ENCODE measurements around the gene RRAGB. TPM values are rescaled to one million over a fixed set of nuclear protein-coding genes. Genes with fewer than 3 reads are reported as not detected.
"Not testable (repeated sequence)": the region's sequence is repeated elsewhere in the genome, so short reads cannot be mapped to it uniquely, and the experiment has no call there.

Gene RRAGB
- total and polyA plus RNA-seq, 7 donors = 3.7 to 41.4 (median 17.4) TPM

DNA sequence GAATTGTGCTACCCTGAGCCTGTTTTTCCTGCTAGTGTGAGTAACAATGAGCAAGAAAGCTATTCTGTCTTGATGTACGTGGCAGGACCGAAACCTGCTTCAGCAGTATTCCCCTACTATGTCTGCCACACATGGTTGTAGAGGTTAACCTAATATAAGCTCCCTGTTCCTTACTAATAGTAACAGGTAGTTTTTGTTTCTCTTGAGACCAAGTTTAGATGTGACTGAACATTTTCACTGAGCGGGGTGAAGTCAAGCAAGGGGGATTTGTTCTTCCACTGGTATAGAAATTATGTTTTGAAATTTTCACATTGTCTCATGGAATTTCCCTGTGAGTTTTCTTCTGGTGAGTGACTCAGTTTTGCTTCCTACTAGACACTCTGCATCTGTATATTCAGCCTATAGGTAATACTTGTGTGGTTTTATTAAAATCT lies 37.3 kb downstream of the RRAGB start:
- WGBS, 2 donors = 81 to 95% methylated on average over 3 of the region's 3 CpGs
- Histone ChIP-seq H3K4me3 (no peak overlapping the region), H3K4me1 (no peaks in the 10 kb centered on the region), H3K27ac (no peak overlapping the region), H3K36me3 (peaks cover 0 to 39% (median 4%) of the 10 kb centered on the region in 4 donors), H3K9me3 (no peaks in the 10 kb centered on the region), H3K27me3 (no peaks in the 10 kb centered on the region)
- TF ChIP-seq POLR2A (IDR thresholded peaks at IDR 0.05) = no peak
- no peak for TF ChIP-seq POLR2AphosphoS5 (IDR thresholded peaks at IDR 0.05)
- TF ChIP-seq EP300 (IDR thresholded peaks at IDR 0.05) = no peak
- TF ChIP-seq, protein P1, sequence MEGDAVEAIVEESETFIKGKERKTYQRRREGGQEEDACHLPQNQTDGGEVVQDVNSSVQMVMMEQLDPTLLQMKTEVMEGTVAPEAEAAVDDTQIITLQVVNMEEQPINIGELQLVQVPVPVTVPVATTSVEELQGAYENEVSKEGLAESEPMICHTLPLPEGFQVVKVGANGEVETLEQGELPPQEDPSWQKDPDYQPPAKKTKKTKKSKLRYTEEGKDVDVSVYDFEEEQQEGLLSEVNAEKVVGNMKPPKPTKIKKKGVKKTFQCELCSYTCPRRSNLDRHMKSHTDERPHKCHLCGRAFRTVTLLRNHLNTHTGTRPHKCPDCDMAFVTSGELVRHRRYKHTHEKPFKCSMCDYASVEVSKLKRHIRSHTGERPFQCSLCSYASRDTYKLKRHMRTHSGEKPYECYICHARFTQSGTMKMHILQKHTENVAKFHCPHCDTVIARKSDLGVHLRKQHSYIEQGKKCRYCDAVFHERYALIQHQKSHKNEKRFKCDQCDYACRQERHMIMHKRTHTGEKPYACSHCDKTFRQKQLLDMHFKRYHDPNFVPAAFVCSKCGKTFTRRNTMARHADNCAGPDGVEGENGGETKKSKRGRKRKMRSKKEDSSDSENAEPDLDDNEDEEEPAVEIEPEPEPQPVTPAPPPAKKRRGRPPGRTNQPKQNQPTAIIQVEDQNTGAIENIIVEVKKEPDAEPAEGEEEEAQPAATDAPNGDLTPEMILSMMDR (IDR thresholded peaks at IDR 0.05) = no peak
- intact Hi-C loops (cut with DNase I) = no loop called here
- DNase-seq = no peak

DNA sequence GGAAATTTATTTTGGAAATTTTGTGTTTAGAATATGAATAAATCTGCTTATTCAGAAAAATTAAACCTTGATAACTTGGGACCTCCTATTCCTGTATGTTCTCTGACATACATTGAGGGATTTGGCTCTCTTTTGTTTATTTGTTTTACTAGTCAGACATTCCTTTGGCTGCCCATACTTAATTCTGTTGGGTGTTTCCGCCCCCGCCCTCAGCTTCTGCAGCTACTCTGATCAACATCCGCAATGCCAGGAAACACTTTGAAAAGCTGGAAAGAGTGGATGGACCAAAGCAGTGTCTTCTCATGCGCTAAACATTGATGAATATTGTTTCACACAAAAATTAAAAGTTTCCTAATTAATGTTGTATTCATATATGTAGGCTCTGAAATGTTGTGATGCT lies 40.5 kb downstream of the RRAGB start:
- TF ChIP-seq POLR2A (IDR thresholded peaks at IDR 0.05) = no peak
- no peak for TF ChIP-seq POLR2AphosphoS5 (IDR thresholded peaks at IDR 0.05)
- TF ChIP-seq, protein P1 (IDR thresholded peaks at IDR 0.05) = no peak
- TF ChIP-seq EP300 (IDR thresholded peaks at IDR 0.05) = no peak
- DNase-seq = no peak
- no peak overlapping the region for H3K27ac ChIP-seq
- no peaks in the 10 kb centered on the region for H3K9me3 ChIP-seq
- H3K36me3 ChIP-seq = peaks cover 0 to 33% (median 4%) of the 10 kb centered on the region in 4 donors
- no peaks in the 10 kb centered on the region for H3K4me1 ChIP-seq
- no peak overlapping the region for H3K4me3 ChIP-seq
- no peaks in the 10 kb centered on the region for H3K27me3 ChIP-seq
- intact Hi-C loops (cut with DNase I) = no loop called here
- WGBS, 2 donors = 91 to 97% methylated on average over 4 of the region's 4 CpGs

DNA sequence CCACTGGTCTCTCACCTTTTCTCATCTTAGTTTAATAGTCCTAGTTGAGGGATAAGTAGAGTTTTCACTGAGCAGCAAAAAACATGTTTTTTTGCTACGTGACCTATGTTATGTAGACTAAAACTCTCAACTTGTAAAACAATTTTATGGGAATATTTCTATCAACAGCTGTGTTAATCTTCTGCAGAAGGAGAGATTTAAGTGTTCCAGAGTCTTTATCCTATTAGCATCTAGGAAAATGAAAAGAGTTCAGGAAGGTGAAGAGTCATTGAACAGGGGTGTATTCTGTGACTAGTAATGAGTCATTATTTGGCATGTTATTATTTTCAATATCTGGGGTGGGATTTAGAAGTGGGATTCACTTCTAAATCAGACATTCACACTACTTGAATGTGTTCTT lies 41.9 kb downstream of the RRAGB start:
- peaks cover 0 to 20% (median 2%) of the 10 kb centered on the region in 4 donors for H3K36me3 ChIP-seq

DNA sequence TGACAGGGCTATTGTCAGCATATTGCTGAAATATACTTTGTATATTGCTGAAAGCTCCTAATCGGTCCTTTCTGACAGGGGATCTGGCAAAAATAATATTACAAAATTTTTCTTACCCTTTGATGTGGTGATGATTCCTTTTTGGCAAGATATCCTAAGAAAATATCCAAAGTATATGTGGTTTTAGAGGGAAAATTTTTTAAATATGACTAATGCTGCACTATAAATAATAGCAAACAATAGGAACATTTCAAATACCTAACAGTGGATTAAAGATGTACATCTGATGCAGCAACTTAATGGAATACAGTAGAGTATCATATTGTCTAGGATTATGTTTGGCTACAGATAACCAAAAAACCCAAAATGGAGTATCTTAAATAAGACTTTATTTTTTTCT lies 49.6 kb downstream of the RRAGB start:
- TF ChIP-seq, protein P1 (IDR thresholded peaks at IDR 0.05) = no peak
- no peak for TF ChIP-seq POLR2AphosphoS5 (IDR thresholded peaks at IDR 0.05)
- no peak for TF ChIP-seq POLR2A (IDR thresholded peaks at IDR 0.05)
- TF ChIP-seq EP300 (IDR thresholded peaks at IDR 0.05) = no peak
- Histone ChIP-seq H3K27me3 (no peaks in the 10 kb centered on the region), H3K4me1 (no peaks in the 10 kb centered on the region), H3K4me3 (no peak overlapping the region), H3K36me3 (no peaks in the 10 kb centered on the region), H3K9me3 (no peaks in the 10 kb centered on the region), H3K27ac (no peak overlapping the region)
- DNase-seq = no peak
- WGBS, 2 donors = 85 to 93% methylated on average over 1 of the region's 1 CpG
- intact Hi-C loops (cut with DNase I) = no loop called here

More for the DNA sequence above, 41.9 kb downstream of the RRAGB start:
- no peak overlapping the region for H3K27ac ChIP-seq
- no peak for DNase-seq
- WGBS, 2 donors = 86 to 91% methylated on average over 1 of the region's 1 CpG
- no peak overlapping the region for H3K4me3 ChIP-seq
- H3K9me3 ChIP-seq = no peaks in the 10 kb centered on the region
- no peaks in the 10 kb centered on the region for H3K27me3 ChIP-seq
- H3K4me1 ChIP-seq = no peaks in the 10 kb centered on the region
- intact Hi-C loops (cut with DNase I) = no loop called here
- TF ChIP-seq, protein P1 (IDR thresholded peaks at IDR 0.05) = no peak
- no peak for TF ChIP-seq POLR2A (IDR thresholded peaks at IDR 0.05)
- no peak for TF ChIP-seq EP300 (IDR thresholded peaks at IDR 0.05)
- TF ChIP-seq POLR2AphosphoS5 (IDR thresholded peaks at IDR 0.05) = no peak

DNA sequence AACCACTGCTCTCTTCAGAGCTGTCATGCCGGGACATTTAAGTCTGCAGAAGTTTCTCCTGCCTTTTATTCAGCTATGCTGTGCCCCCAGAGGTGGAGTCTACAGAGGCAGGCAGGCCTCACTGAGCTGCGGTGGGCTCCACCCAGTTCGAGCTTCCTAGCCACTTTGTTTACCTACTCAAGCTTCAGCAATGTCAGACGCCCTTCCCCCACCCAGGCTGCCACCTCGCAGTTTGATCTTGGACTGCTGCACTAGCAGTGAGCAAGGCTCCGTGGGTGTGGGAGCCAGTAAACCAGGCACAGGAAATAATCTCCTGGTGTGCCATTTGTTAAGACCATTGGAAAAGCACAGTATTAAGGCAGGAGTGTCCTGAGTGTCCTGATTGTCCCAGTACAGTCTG lies 56.9 kb downstream of the RRAGB start:
- intact Hi-C loops (cut with DNase I); H3K4me3 ChIP-seq; H3K36me3 ChIP-seq; H3K27me3 ChIP-seq; DNase-seq; H3K27ac ChIP-seq; H3K9me3 ChIP-seq; H3K4me1 ChIP-seq: not testable (repeated sequence)
- WGBS, 2 donors = 64 to 77% methylated on average over 6 of the region's 6 CpGs
